ENCODE results near the gene SETD4.

- no peak for TF ChIP-seq EP300 (IDR thresholded peaks at IDR 0.05)
- no peak for TF ChIP-seq CTCF (IDR thresholded peaks at IDR 0.05)
These were observed 19.9 kb downstream of the SETD4 start for GRCh38 chr21:36040389-36040788.
